ENCODE data around the gene PHF12. TPM values are rescaled to one million over a fixed set of nuclear protein-coding genes. Genes with fewer than 3 reads are reported as not detected.

The PHF12 gene
- total RNA-seq: 10 to 100 TPM; 58.1 to 62.1 TPM
- polyA plus RNA-seq: 11.6 TPM

GRCh38 chr17:28951428-28951990 is at the start of gene PHF12:
PHF12 (minus strand) TSS chr17:28951518; CDS start chr17:28950960, 558 bp downstream.
- Histone ChIP-seq H3K36me3 (ENCODE audit: insufficient read depth, low read length) (peaks cover 3% of the 10 kb centered on the region), H3K27ac (ENCODE audit: low read depth, low read length) (peak within 1 kb of the TSS; percentile 85), H3K27me3 (ENCODE audit: insufficient read depth, low read length, poor library complexity, severe bottlenecking) (no peaks in the 10 kb centered on the region), H3K4me3 (ENCODE audit: low read length) (peak within 1 kb of the TSS; percentile 98), H3K4me1 (ENCODE audit: insufficient read depth, low read length) (peaks cover 35% of the 10 kb centered on the region), H3K9me3 (ENCODE audit: low read length) (no peaks in the 10 kb centered on the region)
- ChIA-PET POLR2A (interaction anchor here (0.7 to 5.6 kb wide), 15 partner anchors 24 to 616 kb away, joined by 3 to 65 read pairs (median 6); partner anchors contain the start of genes BLTP2, DHRS13, FAM222B and FLOT2), CTCF (interaction anchor here (0.7 to 5.7 kb wide), 13 partner anchors 13 to 231 kb away, joined by 3 to 72 read pairs (median 4); partner anchors contain the start of genes FAM222B, NEK8, RPL23A and TLCD1)
- Mint-ChIP-seq H3K4me1 (peaks cover 20 to 23% (median 22%) of the 10 kb centered on the region in 3 donors), H3K4me3 (peak within 1 kb of the TSS; percentile 91 to 98 (median 96)), H3K36me3 (peaks cover 0 to 36% (median 5%) of the 10 kb centered on the region in 3 donors), H3K27ac (peak within 1 kb of the TSS; percentile 91 to 99 (median 96)), H3K9me3 (no peaks in the 10 kb centered on the region), H3K27me3 (peaks cover 0 to 4% of the 10 kb centered on the region in 2 donors)
- peak in 4 of 5 donors; percentile 99 to 100 (median 100) for DNase-seq

GRCh38 chr17:29000973-29001372 is 49.7 kb upstream of the PHF12 start:
- ChIA-PET POLR2A (interaction anchor here (0.6 kb wide), 1 partner anchor 182 kb away, joined by 5 read pairs; no protein-coding TSS in a partner anchor), CTCF (no interaction called here)
- no peaks in the 10 kb centered on the region for H3K4me1 ChIP-seq (ENCODE audit: insufficient read depth, low read length)
- H3K27me3 ChIP-seq (ENCODE audit: insufficient read depth, low read length, poor library complexity, severe bottlenecking): peaks cover 17% of the 10 kb centered on the region
- Mint-ChIP-seq H3K9me3 (peaks cover 0 to 2% (median 0%) of the 10 kb centered on the region in 5 donors), H3K27ac (peak overlapping the region in 1 of 8 donors; percentile 91), H3K4me3 (no peak overlapping the region), H3K4me1 (peaks cover 0 to 3% (median 2%) of the 10 kb centered on the region in 3 donors), H3K27me3 (peaks cover 36 to 55% of the 10 kb centered on the region in 2 donors), H3K36me3 (no peaks in the 10 kb centered on the region)
- H3K27ac ChIP-seq (ENCODE audit: low read depth, low read length): no peak overlapping the region
- DNase-seq: no peak
- H3K4me3 ChIP-seq (ENCODE audit: low read length): no peak overlapping the region
- no peaks in the 10 kb centered on the region for H3K9me3 ChIP-seq (ENCODE audit: low read length)
- no peaks in the 10 kb centered on the region for H3K36me3 ChIP-seq (ENCODE audit: insufficient read depth, low read length)

- H3K4me3 ChIP-seq (ENCODE audit: low read length): no peak overlapping the region
- H3K27me3 Mint-ChIP-seq: peaks cover 35 to 49% of the 10 kb centered on the region in 2 donors
These were observed 47.9 kb upstream of the PHF12 start for GRCh38 chr17:28999206-28999605.

GRCh38 chr17:28997806-28998205 is 46.5 kb upstream of the PHF12 start:
- Mint-ChIP-seq H3K4me3 (no peak overlapping the region), H3K27me3 (peaks cover 26 to 41% of the 10 kb centered on the region in 2 donors), H3K9me3 (no peaks in the 10 kb centered on the region), H3K27ac (no peak overlapping the region), H3K4me1 (no peaks in the 10 kb centered on the region), H3K36me3 (no peaks in the 10 kb centered on the region)
- DNase-seq: no peak
- Histone ChIP-seq H3K27ac (ENCODE audit: low read depth, low read length) (no peak overlapping the region), H3K27me3 (ENCODE audit: insufficient read depth, low read length, poor library complexity, severe bottlenecking) (no peaks in the 10 kb centered on the region), H3K4me1 (ENCODE audit: insufficient read depth, low read length) (no peaks in the 10 kb centered on the region), H3K4me3 (ENCODE audit: low read length) (no peak overlapping the region), H3K9me3 (ENCODE audit: low read length) (no peaks in the 10 kb centered on the region), H3K36me3 (ENCODE audit: insufficient read depth, low read length) (no peaks in the 10 kb centered on the region)
- ChIA-PET CTCF (no interaction called here), POLR2A (no interaction called here)

More at GRCh38 chr17:28999206-28999605, 47.9 kb upstream of the PHF12 start:
- peaks cover 0 to 2% (median 0%) of the 10 kb centered on the region in 3 donors for H3K4me1 Mint-ChIP-seq
- CTCF ChIA-PET: no interaction called here
- no peak overlapping the region for H3K4me3 Mint-ChIP-seq
- H3K27me3 ChIP-seq (ENCODE audit: insufficient read depth, low read length, poor library complexity, severe bottlenecking): peaks cover 10% of the 10 kb centered on the region
- no peaks in the 10 kb centered on the region for H3K36me3 Mint-ChIP-seq
- POLR2A ChIA-PET: no interaction called here
- H3K9me3 Mint-ChIP-seq: no peaks in the 10 kb centered on the region
- no peaks in the 10 kb centered on the region for H3K4me1 ChIP-seq (ENCODE audit: insufficient read depth, low read length)
- no peaks in the 10 kb centered on the region for H3K9me3 ChIP-seq (ENCODE audit: low read length)
- no peak for DNase-seq
- H3K36me3 ChIP-seq (ENCODE audit: insufficient read depth, low read length): no peaks in the 10 kb centered on the region
- no peak overlapping the region for H3K27ac ChIP-seq (ENCODE audit: low read depth, low read length)
- no peak overlapping the region for H3K27ac Mint-ChIP-seq

- H3K27ac ChIP-seq (ENCODE audit: low read depth, low read length): no peak overlapping the region
- Mint-ChIP-seq H3K36me3 (no peaks in the 10 kb centered on the region), H3K27me3 (peaks cover 20 to 38% of the 10 kb centered on the region in 2 donors), H3K27ac (peak overlapping the region in 1 of 8 donors; percentile 78), H3K4me3 (no peak overlapping the region), H3K9me3 (no peaks in the 10 kb centered on the region), H3K4me1 (no peaks in the 10 kb centered on the region)
- ChIA-PET CTCF (interaction anchor here (2.5 kb wide), 1 partner anchor 31 kb away, joined by 11 read pairs; no protein-coding TSS in a partner anchor), POLR2A (no interaction called here)
- no peak for DNase-seq
- no peaks in the 10 kb centered on the region for H3K36me3 ChIP-seq (ENCODE audit: insufficient read depth, low read length)
- no peak overlapping the region for H3K4me3 ChIP-seq (ENCODE audit: low read length)
- no peaks in the 10 kb centered on the region for H3K4me1 ChIP-seq (ENCODE audit: insufficient read depth, low read length)
- no peaks in the 10 kb centered on the region for H3K27me3 ChIP-seq (ENCODE audit: insufficient read depth, low read length, poor library complexity, severe bottlenecking)
- H3K9me3 ChIP-seq (ENCODE audit: low read length): no peaks in the 10 kb centered on the region
These were observed 45.3 kb upstream of the PHF12 start for GRCh38 chr17:28996554-28997096.

- H3K4me3 ChIP-seq (ENCODE audit: low read length): no peak overlapping the region
- no peak overlapping the region for H3K27ac ChIP-seq (ENCODE audit: low read depth, low read length)
- no peaks in the 10 kb centered on the region for H3K4me1 Mint-ChIP-seq
- H3K9me3 Mint-ChIP-seq: no peaks in the 10 kb centered on the region
- ChIA-PET POLR2A (no interaction called here), CTCF (interaction anchor here (1.0 to 1.1 kb wide), 2 partner anchors 28 to 124 kb away, joined by 3 read pairs; no protein-coding TSS in a partner anchor)
- H3K27ac Mint-ChIP-seq: peak overlapping the region in 1 of 8 donors; percentile 63
- no peaks in the 10 kb centered on the region for H3K36me3 ChIP-seq (ENCODE audit: insufficient read depth, low read length)
- no peak for DNase-seq
- no peaks in the 10 kb centered on the region for H3K4me1 ChIP-seq (ENCODE audit: insufficient read depth, low read length)
- H3K4me3 Mint-ChIP-seq: no peak overlapping the region
- peaks cover 13 to 31% of the 10 kb centered on the region in 2 donors for H3K27me3 Mint-ChIP-seq
- no peaks in the 10 kb centered on the region for H3K36me3 Mint-ChIP-seq
- H3K27me3 ChIP-seq (ENCODE audit: insufficient read depth, low read length, poor library complexity, severe bottlenecking): no peaks in the 10 kb centered on the region
- H3K9me3 ChIP-seq (ENCODE audit: low read length): no peaks in the 10 kb centered on the region
These were observed 42.5 kb upstream of the PHF12 start for GRCh38 chr17:28993645-28994426.

- no peak overlapping the region for H3K4me3 Mint-ChIP-seq
- POLR2A ChIA-PET: no interaction called here
These were observed 41.6 kb upstream of the PHF12 start for GRCh38 chr17:28992625-28993600.

More at GRCh38 chr17:28992625-28993600, 41.6 kb upstream of the PHF12 start:
- Mint-ChIP-seq H3K27me3 (peaks cover 9 to 25% of the 10 kb centered on the region in 2 donors), H3K9me3 (no peaks in the 10 kb centered on the region), H3K27ac (peak overlapping the region in 1 of 8 donors; percentile 77), H3K4me1 (no peaks in the 10 kb centered on the region), H3K36me3 (no peaks in the 10 kb centered on the region)
- Histone ChIP-seq H3K4me1 (ENCODE audit: insufficient read depth, low read length) (no peaks in the 10 kb centered on the region), H3K36me3 (ENCODE audit: insufficient read depth, low read length) (no peaks in the 10 kb centered on the region), H3K4me3 (ENCODE audit: low read length) (no peak overlapping the region), H3K27ac (ENCODE audit: low read depth, low read length) (no peak overlapping the region), H3K27me3 (ENCODE audit: insufficient read depth, low read length, poor library complexity, severe bottlenecking) (no peaks in the 10 kb centered on the region), H3K9me3 (ENCODE audit: low read length) (no peaks in the 10 kb centered on the region)
- CTCF ChIA-PET: interaction anchor here (1.0 to 1.1 kb wide), 2 partner anchors 27 to 124 kb away, joined by 3 read pairs; no protein-coding TSS in a partner anchor
- no peak for DNase-seq

All from CD8-positive, alpha-beta memory T cell (primary cell).